GM12864 (cell line): ENCODE measurements around the gene APH1B.

Experiments used
- DNase-seq: peaks from one replicate; pipeline ENCODE4 v3.0.0-alpha.2; 2011; ENCODE audit warnings: low read depth
- H3K4me3 ChIP-seq: 2 replicates; pipeline ENCODE4 v1.5.1; 2011; ENCODE audit warnings: mild to moderate bottlenecking, low read depth, low read length, control low read depth
- CTCF ChIP-seq: IDR thresholded peaks from 2 replicates; pipeline ENCODE4 v1.5.1; 2011; ENCODE audit warnings: low read depth, mild to moderate bottlenecking, moderate library complexity, low read length, control low read depth, inconsistent platforms; ENCODE audit errors: missing control alignments

APH1B gene

GRCh38 chr15:63277038-63277892 lies at the start of gene APH1B:
APH1B (plus strand) TSS chr15:63277605; CDS start chr15:63277624, 19 bp downstream.
- H3K4me3 ChIP-seq = peak within 1 kb of the TSS; percentile 90
- no peak for DNase-seq
- TF ChIP-seq CTCF = peak; percentile 2

- TF ChIP-seq CTCF = no peak
- no peak for DNase-seq
- H3K4me3 ChIP-seq = no peak overlapping the region
Measured at GRCh38 chr15:63227689-63228088, 49.7 kb upstream of the APH1B start.

GRCh38 chr15:63231206-63231605 lies 46.2 kb upstream of the APH1B start:
- no peak for DNase-seq
- no peak for TF ChIP-seq CTCF
- H3K4me3 ChIP-seq = no peak overlapping the region

DNA sequence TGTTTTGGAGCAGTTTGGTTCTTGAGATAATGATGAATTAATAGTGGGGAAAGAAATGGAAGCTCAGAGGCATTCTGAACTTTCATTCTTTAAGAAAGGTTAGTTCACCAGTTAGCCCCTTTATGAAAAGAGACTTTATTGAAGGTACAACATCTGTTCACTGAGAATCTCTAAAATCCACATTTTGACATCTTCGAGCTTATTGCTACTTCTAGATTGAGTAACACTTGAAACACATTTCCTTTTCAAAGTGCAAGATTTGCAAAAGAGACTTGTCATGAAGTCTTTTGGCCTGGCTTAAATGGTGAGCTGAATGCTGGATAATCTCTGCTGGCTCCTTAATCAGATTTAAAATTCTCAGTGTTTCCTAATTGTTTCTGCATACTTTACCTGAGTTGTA lies 45.7 kb upstream of the APH1B start:
- H3K4me3 ChIP-seq = no peak overlapping the region
- TF ChIP-seq CTCF = no peak
- DNase-seq = no peak

DNA sequence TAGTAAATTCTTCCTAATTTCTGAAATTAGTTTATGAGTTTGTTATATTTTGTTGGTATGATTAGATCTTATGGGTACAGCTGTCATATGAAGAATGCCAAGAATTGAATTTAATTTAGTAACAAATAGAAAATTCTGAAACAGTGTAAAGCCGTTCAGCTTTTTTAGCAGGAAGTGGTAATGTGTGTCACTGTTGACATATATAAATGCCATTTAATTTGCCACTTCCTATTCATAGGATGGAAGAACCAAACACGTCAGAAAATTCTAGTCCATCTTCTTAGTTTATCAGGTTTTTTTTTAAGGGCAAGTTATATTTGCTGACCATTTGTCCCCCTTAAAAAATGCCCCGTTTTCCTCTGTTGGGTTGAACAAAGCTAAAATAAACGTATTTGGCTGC lies 45.0 kb upstream of the APH1B start:
- TF ChIP-seq CTCF = no peak
- DNase-seq = no peak
- H3K4me3 ChIP-seq = no peak overlapping the region

GRCh38 chr15:63232943-63233342 lies 44.5 kb upstream of the APH1B start:
- DNase-seq = no peak
- H3K4me3 ChIP-seq = no peak overlapping the region
- no peak for TF ChIP-seq CTCF
